GM23338 (cell line): ENCODE measurements around the gene PP2D1.

Source experiments
- CREB1 ChIP-seq: fragments of 250-450 bp; sonication (Bioruptor Pico); IDR thresholded peaks from 2 replicates; pipeline ENCODE4 v1.5.0; 2020; ENCODE audit warnings: low read depth, mild to moderate bottlenecking, moderate library complexity
- CTCF ChIP-seq, 2 experiments: fragments of 200-600 bp in 1 of 2; sonication (generic) in 1 of 2; conservative IDR thresholded peaks; 2 replicates each; pipeline versions ENCODE4 v1.5.1 to v1.6.1; 2016 to 2017; ENCODE audit warnings: antibody characterized with exemption in 2 of 2, low read depth in 2 of 2, mild to moderate bottlenecking in 2 of 2, moderate library complexity in 1 of 2
- EZH2 ChIP-seq: fragments of 200-600 bp; sonication (generic); IDR thresholded peaks from one replicate; pipeline ENCODE4 v1.8.0; 2017; ENCODE audit warnings: antibody characterized with exemption, mild to moderate bottlenecking, low read depth; ENCODE audit not compliant: unreplicated experiment
- EZH2phosphoT487 ChIP-seq: fragments of 200-600 bp; sonication (generic); IDR thresholded peaks from one replicate; pipeline ENCODE4 v1.8.1; 2018; ENCODE audit warnings: antibody characterized with exemption; ENCODE audit not compliant: unreplicated experiment
- JUNB ChIP-seq: IDR thresholded peaks from one replicate; pipeline ENCODE4 v1.6.1; 2016; ENCODE audit warnings: antibody characterized with exemption; ENCODE audit not compliant: unreplicated experiment
- POLR2AphosphoS5 ChIP-seq: IDR thresholded peaks from 2 replicates; pipeline ENCODE4 v1.6.1; 2016; ENCODE audit warnings: antibody characterized with exemption, low read depth
- REST ChIP-seq: IDR thresholded peaks from one replicate; pipeline ENCODE4 v1.6.1; 2018; ENCODE audit warnings: antibody characterized with exemption; ENCODE audit not compliant: unreplicated experiment
- ZNF114 ChIP-seq: fragments of 250-450 bp; sonication (Bioruptor Pico); IDR thresholded peaks from 2 replicates; pipeline ENCODE4 v1.5.0; 2020; ENCODE audit warnings: mild to moderate bottlenecking, moderate library complexity
- ZNF331 ChIP-seq: fragments of 250-450 bp; sonication (Bioruptor Pico); IDR thresholded peaks from 2 replicates; pipeline ENCODE4 v1.5.0; 2020; ENCODE audit warnings: low read depth, mild to moderate bottlenecking, moderate library complexity

GRCh38 chr3:19970327-19970726 lies 41.7 kb downstream of the PP2D1 start:
- TF ChIP-seq POLR2AphosphoS5 = no peak
- TF ChIP-seq CTCF (conservative IDR thresholded peaks at IDR 0.05; ENCODE audit: low read depth in 2 of 2) = no peak
- TF ChIP-seq EZH2phosphoT487 = no peak
- no peak for TF ChIP-seq EZH2
- TF ChIP-seq CREB1 (CRISPR knock-in tag) = no peak
- TF ChIP-seq JUNB = no peak
- no peak for TF ChIP-seq REST
- TF ChIP-seq ZNF114 (CRISPR knock-in tag) = no peak
- no peak for TF ChIP-seq ZNF331 (CRISPR knock-in tag)
